H1 (cell line): ENCODE results near the gene PACSIN2.

Source experiments
- ATF2 ChIP-seq: IDR thresholded peaks from 2 replicates; pipeline ENCODE4 v1.6.1; 2012; ENCODE audit warnings: low read length, inconsistent platforms
- ATF3 ChIP-seq: IDR thresholded peaks from 2 replicates; pipeline ENCODE4 v1.6.1; 2011; ENCODE audit warnings: low read depth, mild to moderate bottlenecking, low read length; ENCODE audit not compliant: insufficient read depth
- CHD7 ChIP-seq: fragments of 300-600 bp; sonication (generic); IDR thresholded peaks from 2 replicates; pipeline ENCODE4 v1.7.1; 2012; ENCODE audit warnings: low read length, moderate library complexity, mild to moderate bottlenecking, inconsistent platforms; ENCODE audit not compliant: insufficient replicate concordance
- CTCF ChIP-seq, 3 experiments: IDR thresholded peaks; 1 replicate in 2 of 3; 2 replicates in 1 of 3; pipeline versions ENCODE4 v1.5.1 to v1.6.1; 2011; ENCODE audit warnings: low read length in 3 of 3, mild to moderate bottlenecking in 3 of 3, inconsistent platforms in 2 of 3, low read depth in 1 of 3, moderate library complexity in 1 of 3; ENCODE audit not compliant: insufficient read depth in 1 of 3; ENCODE audit errors: control extremely low read depth in 1 of 3
- KDM5A ChIP-seq: fragments of 200-600 bp; IDR thresholded peaks from 2 replicates; pipeline ENCODE4 v1.7.1; 2012; ENCODE audit warnings: mild to moderate bottlenecking, low read length, inconsistent platforms, mixed read lengths
- NRF1 ChIP-seq: IDR thresholded peaks from 2 replicates; pipeline ENCODE4 v1.6.1; 2011; ENCODE audit warnings: mild to moderate bottlenecking, low read depth, low read length, improper control_type of control experiment
- POLR2A ChIP-seq, 2 experiments: IDR thresholded peaks; 1 replicate in 1 of 2; 2 replicates in 1 of 2; pipeline ENCODE4 v1.6.1; 2011; ENCODE audit warnings: low read depth in 2 of 2, low read length in 2 of 2, mild to moderate bottlenecking in 2 of 2; ENCODE audit errors: control extremely low read depth in 1 of 2
- SAP30 ChIP-seq: fragments of 300-600 bp; sonication (generic); IDR thresholded peaks from 2 replicates; pipeline ENCODE4 v1.7.1; 2012; ENCODE audit warnings: low read length, moderate library complexity, mild to moderate bottlenecking, inconsistent platforms; ENCODE audit not compliant: insufficient read depth, insufficient replicate concordance
- SP1 ChIP-seq: IDR thresholded peaks from 2 replicates; pipeline ENCODE4 v1.6.1; 2011; ENCODE audit warnings: low read depth, low read length
- TAF1 ChIP-seq: IDR thresholded peaks from 2 replicates; pipeline ENCODE4 v1.6.1; 2011; ENCODE audit warnings: mild to moderate bottlenecking, low read depth, low read length
- USF2 ChIP-seq: IDR thresholded peaks from 2 replicates; pipeline ENCODE4 v1.6.1; 2011; ENCODE audit warnings: low read length, improper control_type of control experiment
- YY1 ChIP-seq: IDR thresholded peaks from 2 replicates; pipeline ENCODE4 v1.6.1; 2011; ENCODE audit warnings: low read depth, mild to moderate bottlenecking, low read length

- TF ChIP-seq YY1: no peak
- no peak for TF ChIP-seq USF2
- TF ChIP-seq ATF2: no peak
- TF ChIP-seq SAP30: no peak
- no peak for TF ChIP-seq CHD7
- TF ChIP-seq TAF1: no peak
- no peak for TF ChIP-seq CTCF (IDR thresholded peaks at IDR 0.05; ENCODE audit: control extremely low read depth in 1 of 3, insufficient read depth in 1 of 3, low read depth in 1 of 3, low read length in 3 of 3)
- TF ChIP-seq NRF1: no peak
- TF ChIP-seq SP1: no peak
- TF ChIP-seq ATF3: no peak
- TF ChIP-seq KDM5A: no peak
- TF ChIP-seq POLR2A (IDR thresholded peaks at IDR 0.05; ENCODE audit: control extremely low read depth in 1 of 2, low read depth in 2 of 2, low read length in 2 of 2): no peak
These were observed 28.8 kb downstream of the PACSIN2 start for GRCh38 chr22:42986115-42986514.
